HFFc6 (cell line): Measurements from ENCODE around the gene DISC1. TPM values are rescaled to one million over a fixed set of nuclear protein-coding genes. Genes with fewer than 3 reads are reported as not detected.

ENCODE experiments used
- DNase-seq: peaks from one replicate; pipeline ENCODE4 v3.0.0-alpha.2; 2018
- H3K27ac Mint-ChIP-seq: 2 replicates; pipeline ENCODE4 v1.8.0; 2020; ENCODE audit warnings: mild to moderate bottlenecking, mixed read lengths
- H3K27me3 Mint-ChIP-seq: 2 replicates; pipeline ENCODE4 v1.8.0; 2021; ENCODE audit warnings: mild to moderate bottlenecking, moderate library complexity, mixed read lengths; ENCODE audit not compliant: insufficient read depth
- H3K36me3 Mint-ChIP-seq: 2 replicates; pipeline ENCODE4 v1.8.0; 2021; ENCODE audit warnings: low read depth, mixed read lengths
- H3K4me1 Mint-ChIP-seq: 2 replicates; pipeline ENCODE4 v1.8.0; 2020; ENCODE audit warnings: low read depth, mixed read lengths
- H3K4me3 Mint-ChIP-seq: 2 replicates; pipeline ENCODE4 v1.8.0; 2020; ENCODE audit warnings: mild to moderate bottlenecking, moderate library complexity, mixed read lengths
- H3K9me3 Mint-ChIP-seq: 2 replicates; pipeline ENCODE4 v1.8.0; 2020; ENCODE audit warnings: mild to moderate bottlenecking, mixed read lengths
- total RNA-seq, 6 experiments: library from RNA; stranded (reverse); fragmentation: NEBNext Ultra II Directional; extraction: Animal tissue kit (Norgen Biotek cat#: 25700); gene quantifications; 2 replicates in 1 of 6; 3 replicates in 5 of 6; pipeline ENCODE4 v1.2.3, GENCODE V29; 2021
- TF ChIP-seq, protein P1 (sequence below): fragments of 200-600 bp; sonication (generic); IDR thresholded peaks from 2 replicates; pipeline ENCODE4 v1.5.0; 2021; ENCODE audit warnings: antibody characterized with exemption, mild to moderate bottlenecking

Gene DISC1
- total RNA-seq, 6 experiments from 2014 or later: 1.3 to 4.3 (median 1.9) TPM

DNA sequence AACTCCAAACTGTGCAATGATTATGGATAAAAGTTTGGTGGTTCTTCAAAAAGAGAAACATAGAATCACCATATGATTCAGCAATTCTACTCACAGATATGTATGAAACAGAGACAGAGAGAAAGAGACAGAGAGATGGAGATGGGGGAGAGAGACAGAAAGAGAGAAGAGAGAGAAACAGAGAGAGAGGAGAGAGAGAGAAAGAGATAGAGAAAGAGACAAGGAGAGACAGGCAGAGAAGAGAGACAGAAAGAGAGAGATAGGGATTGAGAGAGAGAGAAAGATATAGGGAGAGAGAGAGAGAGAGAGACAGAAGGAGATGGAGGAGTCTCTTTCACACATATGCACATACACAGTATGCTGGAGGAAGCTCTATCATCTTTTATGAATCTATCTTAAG lies 87.8 kb downstream of the DISC1 start:
- Mint-ChIP-seq H3K36me3 (no peaks in the 10 kb centered on the region), H3K4me1 (peaks cover under 1% of the 10 kb centered on the region; the same call in 1 of the 2 replicates), H3K27ac (no peak overlapping the region), H3K9me3 (no peaks in the 10 kb centered on the region), H3K27me3 (peaks cover 3% of the 10 kb centered on the region; the same call in 1 of the 2 replicates), H3K4me3 (no peak overlapping the region)
- TF ChIP-seq, protein P1, sequence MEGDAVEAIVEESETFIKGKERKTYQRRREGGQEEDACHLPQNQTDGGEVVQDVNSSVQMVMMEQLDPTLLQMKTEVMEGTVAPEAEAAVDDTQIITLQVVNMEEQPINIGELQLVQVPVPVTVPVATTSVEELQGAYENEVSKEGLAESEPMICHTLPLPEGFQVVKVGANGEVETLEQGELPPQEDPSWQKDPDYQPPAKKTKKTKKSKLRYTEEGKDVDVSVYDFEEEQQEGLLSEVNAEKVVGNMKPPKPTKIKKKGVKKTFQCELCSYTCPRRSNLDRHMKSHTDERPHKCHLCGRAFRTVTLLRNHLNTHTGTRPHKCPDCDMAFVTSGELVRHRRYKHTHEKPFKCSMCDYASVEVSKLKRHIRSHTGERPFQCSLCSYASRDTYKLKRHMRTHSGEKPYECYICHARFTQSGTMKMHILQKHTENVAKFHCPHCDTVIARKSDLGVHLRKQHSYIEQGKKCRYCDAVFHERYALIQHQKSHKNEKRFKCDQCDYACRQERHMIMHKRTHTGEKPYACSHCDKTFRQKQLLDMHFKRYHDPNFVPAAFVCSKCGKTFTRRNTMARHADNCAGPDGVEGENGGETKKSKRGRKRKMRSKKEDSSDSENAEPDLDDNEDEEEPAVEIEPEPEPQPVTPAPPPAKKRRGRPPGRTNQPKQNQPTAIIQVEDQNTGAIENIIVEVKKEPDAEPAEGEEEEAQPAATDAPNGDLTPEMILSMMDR: no peak
- no peak for DNase-seq

DNA sequence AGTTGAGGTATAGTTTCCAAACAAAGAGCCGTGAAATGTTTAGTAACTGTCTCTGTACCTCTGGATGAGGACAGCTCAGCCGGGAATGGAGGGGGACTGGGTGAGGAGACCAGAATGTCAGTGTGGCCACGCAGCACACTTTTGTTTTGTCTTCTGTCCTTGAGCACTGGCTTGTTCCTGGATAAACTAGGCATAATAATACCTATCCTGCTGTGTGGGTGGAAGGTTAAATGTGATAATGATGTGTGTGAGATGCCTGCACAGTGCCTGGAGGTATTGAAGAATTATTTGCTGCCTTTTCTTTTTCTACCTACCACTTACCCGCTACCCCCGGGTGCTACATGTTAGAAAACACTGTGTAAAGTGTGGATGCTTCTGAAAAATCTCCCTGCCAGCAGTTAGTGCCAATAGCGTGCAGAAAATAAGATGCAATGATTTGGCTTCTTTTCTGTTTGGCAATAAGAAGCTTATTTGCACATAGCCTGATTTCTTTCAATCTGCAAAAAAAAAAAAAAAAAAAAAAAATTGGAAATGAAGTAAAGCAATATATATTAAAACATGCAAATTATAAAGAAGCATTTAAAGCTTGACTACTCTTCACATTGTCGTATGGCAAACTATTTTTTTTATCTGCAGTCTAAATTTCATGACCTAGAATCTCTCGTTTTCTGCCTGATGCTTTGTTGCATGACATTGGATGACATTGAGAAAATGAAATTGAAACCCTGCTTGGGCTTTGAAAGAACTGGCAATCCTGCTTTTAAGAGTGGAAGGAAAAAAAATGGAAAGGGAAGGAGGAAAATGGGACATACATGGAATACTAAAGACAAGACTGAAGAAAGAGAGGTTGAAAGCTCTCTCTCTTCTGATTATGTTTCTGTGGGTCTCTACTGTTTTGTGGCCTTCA lies 89.5 kb downstream of the DISC1 start:
- Mint-ChIP-seq H3K27ac (no peak overlapping the region), H3K4me1 (peaks cover 11% of the 10 kb centered on the region), H3K9me3 (no peaks in the 10 kb centered on the region), H3K36me3 (no peaks in the 10 kb centered on the region), H3K4me3 (no peak overlapping the region), H3K27me3 (peaks cover 3% of the 10 kb centered on the region; the same call in 1 of the 2 replicates)
- TF ChIP-seq, protein P1: no peak
- DNase-seq: no peak

DNA sequence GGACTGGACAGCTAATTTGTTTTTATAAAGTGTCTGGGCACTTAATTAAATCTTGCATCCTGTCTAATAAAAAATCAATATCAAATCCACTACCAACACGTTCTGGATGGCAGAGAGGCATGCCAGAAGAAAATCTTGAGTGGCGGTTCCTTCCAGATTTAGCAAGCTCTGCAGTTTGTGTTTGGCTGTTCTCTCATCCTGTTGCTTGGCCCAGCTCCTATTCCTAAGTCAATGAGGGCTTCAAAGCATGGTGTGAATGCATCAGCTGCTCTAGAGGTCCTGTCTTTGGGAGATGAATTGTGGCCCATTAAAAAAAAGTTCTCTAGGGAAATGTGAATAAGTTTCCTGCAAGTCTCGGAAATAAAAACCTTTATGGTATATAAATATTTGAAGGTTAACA lies 90.3 kb downstream of the DISC1 start:
- Mint-ChIP-seq H3K9me3 (no peaks in the 10 kb centered on the region), H3K4me1 (peaks cover 11% of the 10 kb centered on the region), H3K4me3 (no peak overlapping the region), H3K27me3 (peaks cover 3% of the 10 kb centered on the region; the same call in 1 of the 2 replicates), H3K36me3 (no peaks in the 10 kb centered on the region), H3K27ac (no peak overlapping the region)
- no peak for DNase-seq
- TF ChIP-seq, protein P1: no peak

DNA sequence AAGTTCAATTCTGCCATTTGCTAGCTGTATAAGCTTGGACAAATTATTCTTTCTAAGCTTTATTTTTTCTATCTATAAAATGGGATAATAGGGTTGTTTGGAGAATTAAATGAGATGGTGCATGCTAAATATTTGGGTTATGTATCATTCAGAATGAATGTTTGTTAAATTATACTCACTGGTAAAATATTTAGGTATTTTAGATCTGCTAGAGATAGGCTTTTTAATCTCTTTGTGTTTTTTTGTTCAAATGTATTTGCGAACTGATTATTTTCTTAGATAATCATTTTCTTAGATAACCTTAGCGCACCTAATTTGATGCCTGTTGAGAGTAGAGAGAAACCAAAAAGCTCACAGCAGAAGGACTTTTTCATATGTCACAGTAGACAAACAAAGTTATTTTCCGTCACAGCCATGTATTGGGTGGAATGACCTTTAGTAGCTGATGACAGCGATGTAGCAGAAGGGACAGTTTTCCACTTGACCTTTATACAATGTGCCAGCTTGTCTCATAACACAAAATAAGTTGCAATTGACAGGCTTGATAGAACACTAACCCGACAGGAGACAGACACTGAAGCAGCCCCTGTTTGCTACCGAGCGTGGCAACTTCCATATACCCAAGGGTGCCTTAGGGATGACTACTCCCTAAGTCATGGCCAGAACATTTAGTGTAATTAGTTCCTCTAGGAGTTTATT lies 93.0 kb downstream of the DISC1 start:
- H3K27me3 Mint-ChIP-seq: peaks cover under 1% of the 10 kb centered on the region
- peaks cover 13% of the 10 kb centered on the region for H3K4me1 Mint-ChIP-seq
- no peaks in the 10 kb centered on the region for H3K36me3 Mint-ChIP-seq
- H3K27ac Mint-ChIP-seq: no peak overlapping the region
- H3K9me3 Mint-ChIP-seq: no peaks in the 10 kb centered on the region
- TF ChIP-seq, protein P1: no peak
- H3K4me3 Mint-ChIP-seq: no peak overlapping the region
- no peak for DNase-seq

DNA sequence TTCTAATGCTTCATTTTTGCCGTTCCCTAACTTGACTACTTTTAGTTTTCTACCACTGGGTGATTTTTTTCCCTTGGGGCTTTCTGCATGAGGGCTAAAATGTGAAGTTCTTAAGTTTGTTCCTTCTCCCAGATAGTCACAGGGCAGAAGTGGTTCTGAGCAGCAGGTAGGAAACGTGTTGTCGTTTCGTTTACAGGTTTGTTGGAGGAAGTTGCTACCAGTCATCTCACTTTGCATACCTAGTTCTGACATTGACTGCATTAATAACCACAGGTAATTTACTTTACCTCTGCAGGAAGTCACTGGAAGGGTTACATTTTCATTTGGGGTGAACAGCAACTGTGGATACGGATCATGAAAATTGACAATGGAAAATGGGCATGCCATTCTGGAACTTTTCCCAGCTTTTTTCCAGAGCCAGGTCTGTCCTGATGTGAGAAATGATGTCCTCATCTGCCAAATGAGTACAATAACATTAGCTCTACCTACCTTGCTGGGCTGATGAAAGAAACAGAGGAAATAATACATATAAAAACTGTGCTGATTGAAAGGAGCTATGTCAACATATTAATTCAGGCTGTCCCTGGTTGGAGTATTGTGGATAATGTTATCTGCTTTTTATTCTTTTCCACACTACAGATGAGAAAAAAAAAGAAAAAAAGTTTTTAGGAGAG lies 94.2 kb downstream of the DISC1 start:
- H3K36me3 Mint-ChIP-seq: no peaks in the 10 kb centered on the region
- peaks cover 24% of the 10 kb centered on the region for H3K4me1 Mint-ChIP-seq
- H3K9me3 Mint-ChIP-seq: no peaks in the 10 kb centered on the region
- H3K27ac Mint-ChIP-seq: no peak overlapping the region
- no peak for DNase-seq
- no peaks in the 10 kb centered on the region; the same call in none of the 2 replicates for H3K27me3 Mint-ChIP-seq
- no peak overlapping the region for H3K4me3 Mint-ChIP-seq
- TF ChIP-seq, protein P1: no peak
